Loucy (cell line): Measurements from ENCODE around the gene MRPS18B.

Source experiments
- EZH2phosphoT487 ChIP-seq: fragments of 200-600 bp; IDR thresholded peaks from 2 replicates; pipeline ENCODE4 v1.6.1; 2018; ENCODE audit warnings: antibody characterized with exemption, mild to moderate bottlenecking, moderate library complexity, borderline replicate concordance
- TF ChIP-seq, protein P1 (sequence below): fragments of 200-600 bp; sonication (generic); conservative IDR thresholded peaks from 2 replicates; pipeline ENCODE4 v1.5.1; 2014; ENCODE audit warnings: mild to moderate bottlenecking, antibody characterized with exemption, low read length

- TF ChIP-seq, protein P1, sequence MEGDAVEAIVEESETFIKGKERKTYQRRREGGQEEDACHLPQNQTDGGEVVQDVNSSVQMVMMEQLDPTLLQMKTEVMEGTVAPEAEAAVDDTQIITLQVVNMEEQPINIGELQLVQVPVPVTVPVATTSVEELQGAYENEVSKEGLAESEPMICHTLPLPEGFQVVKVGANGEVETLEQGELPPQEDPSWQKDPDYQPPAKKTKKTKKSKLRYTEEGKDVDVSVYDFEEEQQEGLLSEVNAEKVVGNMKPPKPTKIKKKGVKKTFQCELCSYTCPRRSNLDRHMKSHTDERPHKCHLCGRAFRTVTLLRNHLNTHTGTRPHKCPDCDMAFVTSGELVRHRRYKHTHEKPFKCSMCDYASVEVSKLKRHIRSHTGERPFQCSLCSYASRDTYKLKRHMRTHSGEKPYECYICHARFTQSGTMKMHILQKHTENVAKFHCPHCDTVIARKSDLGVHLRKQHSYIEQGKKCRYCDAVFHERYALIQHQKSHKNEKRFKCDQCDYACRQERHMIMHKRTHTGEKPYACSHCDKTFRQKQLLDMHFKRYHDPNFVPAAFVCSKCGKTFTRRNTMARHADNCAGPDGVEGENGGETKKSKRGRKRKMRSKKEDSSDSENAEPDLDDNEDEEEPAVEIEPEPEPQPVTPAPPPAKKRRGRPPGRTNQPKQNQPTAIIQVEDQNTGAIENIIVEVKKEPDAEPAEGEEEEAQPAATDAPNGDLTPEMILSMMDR, result no peak
- TF ChIP-seq EZH2phosphoT487, result no peak
These were observed 33.7 kb upstream of the MRPS18B start for GRCh38 chr6:30583921-30584320.
